Kidney (tissue), 14 donors: ENCODE data around the gene TNRC6A. TPM values are rescaled to one million over a fixed set of nuclear protein-coding genes. Genes with fewer than 3 reads are reported as not detected.

ENCODE experiments used
- DNase-seq, 5 donors: peaks; one replicate each; pipeline ENCODE4 v3.0.0-alpha.2; 2013 to 2020
- FAIRE-seq: peaks from 2 replicates; lab custom pipeline; 2012; peaks lifted over from hg19 to GRCh38; lab: Jason Lieb, UNC
- H3K27ac ChIP-seq, 2 donors: one replicate each; pipeline ENCODE4 v1.7.0; 2013; ENCODE audit warnings: low read depth in 2 of 2, low read length in 2 of 2, inconsistent platforms in 1 of 2
- H3K27me3 ChIP-seq: one replicate; pipeline ENCODE4 v1.7.1; 2013; ENCODE audit warnings: low read length, inconsistent platforms; ENCODE audit not compliant: control insufficient read depth, insufficient read depth
- H3K36me3 ChIP-seq, 3 donors: one replicate each; pipeline versions ENCODE4 v1.7.0 to v1.7.1; 2013; ENCODE audit warnings: low read length in 3 of 3, control low read depth in 1 of 3, inconsistent platforms in 1 of 3; ENCODE audit not compliant: insufficient read depth in 3 of 3, control insufficient read depth in 2 of 3
- H3K4me1 ChIP-seq, 3 donors: one replicate each; pipeline versions ENCODE4 v1.7.0 to v1.7.1; 2013; ENCODE audit warnings: low read length in 3 of 3, inconsistent platforms in 1 of 3, low read depth in 1 of 3; ENCODE audit not compliant: control insufficient read depth in 2 of 3, insufficient read depth in 2 of 3
- H3K4me3 ChIP-seq, 3 donors: one replicate each; pipeline versions ENCODE4 v1.7.0 to v1.8.1; 2013; ENCODE audit warnings: low read length in 3 of 3, control low read depth in 1 of 3, inconsistent platforms in 1 of 3
- H3K9ac ChIP-seq, 3 donors: one replicate each; pipeline versions ENCODE4 v1.7.0 to v1.7.1; 2013; ENCODE audit warnings: low read length in 3 of 3, control low read depth in 1 of 3, inconsistent platforms in 1 of 3
- H3K9me3 ChIP-seq, 3 donors: one replicate each; pipeline versions ENCODE4 v1.7.0 to v1.7.1; 2013; ENCODE audit warnings: low read length in 3 of 3, control low read depth in 1 of 3, inconsistent platforms in 1 of 3; ENCODE audit not compliant: control insufficient read depth in 2 of 3, insufficient read depth in 1 of 3
- intact Hi-C: fragments of 100-400 bp; cut with DNase I; formaldehyde crosslinking; loops from one replicate; pipeline ENCODE4 v1.11.1; 2022
- polyA plus RNA-seq: library from polyadenylated mRNA; stranded (reverse); fragments of 350-450 nt; fragmentation: Illumina TruSeq; extraction: RNeasy Lipid Tissue Mini Kit (QIAGEN cat#74804); gene quantifications from one replicate; pipeline ENCODE4 v1.2.3, GENCODE V29; 2014; ENCODE audit warnings: low read depth, low replicate concordance; ENCODE audit not compliant: insufficient read depth
- total RNA-seq: library from RNA; stranded (reverse); fragmentation: NEBNext Ultra II Directional; extraction: Animal tissue kit (Norgen Biotek cat#: 25700); gene quantifications from one replicate; pipeline ENCODE4 v1.2.1, GENCODE V29; 2021
- TF ChIP-seq, protein P1 (sequence below): IDR thresholded peaks from 3 replicates; pipeline ENCODE4 v1.5.1; 2012; ENCODE audit warnings: mild to moderate bottlenecking, moderate library complexity, borderline replicate concordance; ENCODE audit not compliant: insufficient read depth; ENCODE audit errors: extremely low read depth
- donor health status: control.
- donor health status: control.
- donor health status: control.
- donor health status: control.
- donor health status: control.
- donor health status: DM: yes; HTN: yes; CAD: no.
- donor health status: Normal renal cell carcinoma (clear cell type).

TNRC6A gene
- total and polyA plus RNA-seq, 2 donors from 2014 or later, result 8.0 to 61.9 TPM

DNA sequence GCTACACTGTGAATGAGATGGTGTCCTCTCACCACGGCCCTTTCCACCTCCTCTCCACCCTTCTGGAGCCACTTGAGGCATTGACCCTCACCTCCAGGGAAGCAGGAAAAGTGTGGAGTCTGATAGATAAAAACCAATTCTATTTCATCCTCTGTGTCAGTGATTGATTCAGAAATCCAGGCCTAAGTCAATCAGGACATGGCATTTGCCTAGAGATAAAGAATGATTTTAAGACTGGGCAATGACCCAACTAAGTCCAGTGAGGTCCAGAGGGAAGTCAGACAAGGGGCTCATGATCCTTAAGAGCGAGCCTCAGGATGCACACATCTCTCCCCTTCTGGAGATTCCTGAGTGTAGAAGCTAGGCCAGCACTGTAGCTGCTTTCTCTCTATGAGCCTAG is 41.1 kb upstream of the TNRC6A start:
- no peaks in the 10 kb centered on the region for H3K9me3 ChIP-seq
- H3K27ac ChIP-seq, result no peak overlapping the region
- DNase-seq, result no peak
- H3K4me3 ChIP-seq, result no peak overlapping the region
- FAIRE-seq, result no peak
- intact Hi-C loops, result no loop called here
- no peaks in the 10 kb centered on the region for H3K27me3 ChIP-seq
- peaks cover 0 to 4% (median 0%) of the 10 kb centered on the region in 3 donors for H3K4me1 ChIP-seq
- no peak overlapping the region for H3K9ac ChIP-seq
- no peaks in the 10 kb centered on the region for H3K36me3 ChIP-seq
- TF ChIP-seq, protein P1, sequence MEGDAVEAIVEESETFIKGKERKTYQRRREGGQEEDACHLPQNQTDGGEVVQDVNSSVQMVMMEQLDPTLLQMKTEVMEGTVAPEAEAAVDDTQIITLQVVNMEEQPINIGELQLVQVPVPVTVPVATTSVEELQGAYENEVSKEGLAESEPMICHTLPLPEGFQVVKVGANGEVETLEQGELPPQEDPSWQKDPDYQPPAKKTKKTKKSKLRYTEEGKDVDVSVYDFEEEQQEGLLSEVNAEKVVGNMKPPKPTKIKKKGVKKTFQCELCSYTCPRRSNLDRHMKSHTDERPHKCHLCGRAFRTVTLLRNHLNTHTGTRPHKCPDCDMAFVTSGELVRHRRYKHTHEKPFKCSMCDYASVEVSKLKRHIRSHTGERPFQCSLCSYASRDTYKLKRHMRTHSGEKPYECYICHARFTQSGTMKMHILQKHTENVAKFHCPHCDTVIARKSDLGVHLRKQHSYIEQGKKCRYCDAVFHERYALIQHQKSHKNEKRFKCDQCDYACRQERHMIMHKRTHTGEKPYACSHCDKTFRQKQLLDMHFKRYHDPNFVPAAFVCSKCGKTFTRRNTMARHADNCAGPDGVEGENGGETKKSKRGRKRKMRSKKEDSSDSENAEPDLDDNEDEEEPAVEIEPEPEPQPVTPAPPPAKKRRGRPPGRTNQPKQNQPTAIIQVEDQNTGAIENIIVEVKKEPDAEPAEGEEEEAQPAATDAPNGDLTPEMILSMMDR, result no peak

DNA sequence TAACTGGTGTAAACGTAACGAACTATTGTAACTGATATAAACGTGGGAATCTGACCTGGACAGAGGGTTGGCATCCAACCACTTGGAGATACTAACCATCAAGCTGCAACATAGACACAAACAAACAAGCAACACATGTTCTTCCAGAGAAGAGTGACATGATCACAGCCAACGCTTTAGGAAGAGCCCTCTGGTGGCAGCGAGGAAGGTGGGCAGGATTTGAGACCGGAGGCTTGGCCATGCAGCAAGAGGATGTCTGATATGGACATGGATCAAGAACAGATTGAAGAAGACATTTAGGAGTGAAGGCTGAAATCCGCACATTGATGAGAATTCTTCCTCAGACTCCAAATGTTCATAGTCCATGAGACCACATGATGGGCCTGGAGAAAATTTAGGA is 40.3 kb upstream of the TNRC6A start:
- no peak overlapping the region for H3K9ac ChIP-seq
- no peak overlapping the region for H3K4me3 ChIP-seq
- no peak overlapping the region for H3K27ac ChIP-seq
- no peak for FAIRE-seq
- peak in 1 of 5 donors; percentile 46 for DNase-seq
- no peaks in the 10 kb centered on the region for H3K9me3 ChIP-seq
- H3K27me3 ChIP-seq, result no peaks in the 10 kb centered on the region
- H3K4me1 ChIP-seq, result peaks cover 0 to 4% (median 0%) of the 10 kb centered on the region in 3 donors
- TF ChIP-seq, protein P1, result peak; percentile 50
- H3K36me3 ChIP-seq, result no peaks in the 10 kb centered on the region
- intact Hi-C loops, result no loop called here

DNA sequence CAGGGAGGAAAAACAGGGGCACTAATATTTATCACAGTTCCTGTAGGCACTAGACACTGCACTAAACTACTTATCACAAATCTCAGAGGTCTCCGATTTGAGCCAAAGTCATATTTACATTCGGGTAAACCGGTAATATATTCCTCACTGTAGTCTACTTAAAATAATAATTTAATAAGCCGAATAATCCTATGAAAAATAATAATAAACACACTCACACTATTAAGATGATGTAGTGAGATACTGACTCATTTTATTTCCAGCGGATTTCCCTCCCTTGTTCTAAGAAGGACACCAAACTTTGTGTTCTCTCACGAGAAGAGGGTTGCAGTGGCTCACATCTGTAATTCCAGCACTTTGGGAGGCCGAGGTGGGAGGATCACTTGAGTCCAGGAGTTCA is 36.6 kb upstream of the TNRC6A start:
- H3K4me3 ChIP-seq, result no peak overlapping the region
- FAIRE-seq (no peak), DNase-seq (no peak)
- H3K27me3 ChIP-seq, result no peaks in the 10 kb centered on the region
- TF ChIP-seq, protein P1, result no peak
- no peaks in the 10 kb centered on the region for H3K4me1 ChIP-seq
- intact Hi-C loops, result no loop called here
- no peak overlapping the region for H3K9ac ChIP-seq
- H3K9me3 ChIP-seq, result no peaks in the 10 kb centered on the region
- H3K36me3 ChIP-seq, result no peaks in the 10 kb centered on the region
- no peak overlapping the region for H3K27ac ChIP-seq

DNA sequence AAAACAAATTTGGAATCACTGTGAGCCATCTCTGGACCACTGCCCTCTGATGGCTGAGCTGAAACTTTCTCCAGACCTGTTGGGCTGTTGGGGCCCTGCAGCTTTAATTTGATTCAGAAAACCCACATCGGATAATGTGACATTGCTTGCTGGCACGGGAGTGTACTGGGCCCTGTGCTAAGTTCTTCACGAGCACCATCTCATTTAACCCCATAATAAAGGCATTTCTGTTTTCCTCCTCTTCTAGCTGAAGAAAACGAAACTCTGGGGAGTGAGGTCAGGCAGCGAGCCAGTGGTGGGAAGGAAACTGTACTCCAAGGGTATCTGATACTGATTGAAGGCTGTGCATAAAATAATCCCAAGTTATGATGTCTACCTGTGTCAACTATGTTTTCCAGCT is 34.5 kb upstream of the TNRC6A start:
- FAIRE-seq (no peak), DNase-seq (no peak)
- H3K27me3 ChIP-seq, result no peaks in the 10 kb centered on the region
- no peak overlapping the region for H3K9ac ChIP-seq
- no peaks in the 10 kb centered on the region for H3K4me1 ChIP-seq
- no peaks in the 10 kb centered on the region for H3K9me3 ChIP-seq
- intact Hi-C loops, result no loop called here
- TF ChIP-seq, protein P1, result no peak
- no peak overlapping the region for H3K4me3 ChIP-seq
- H3K27ac ChIP-seq, result no peak overlapping the region
- H3K36me3 ChIP-seq, result no peaks in the 10 kb centered on the region
